Right lobe of liver (tissue), 4 donors: ENCODE results near the gene ADGRG3.

ENCODE experiments used
- POLR2A ChIP-seq: fragments of 450-650 bp; IDR thresholded peaks from one replicate; pipeline ENCODE4 v1.6.1; 2017; ENCODE audit warnings: antibody characterized with exemption, mild to moderate bottlenecking
- TF ChIP-seq, protein P1 (sequence below), 4 donors: fragments of 200-600 bp in 3 of 4; fragments of 450-650 bp in 1 of 4; IDR thresholded peaks; one replicate each; pipeline versions ENCODE4 v1.5.1 to v1.8.0; 2016 to 2022; ENCODE audit warnings: antibody characterized with exemption in 4 of 4, mild to moderate bottlenecking in 2 of 4
- donor health status: DM: no; HTN: no; CAD: no.
- donor health status: DM: no; HTN: no; CAD: no.
- donor health status: DM: no; HTN: yes; CAD: no.

DNA sequence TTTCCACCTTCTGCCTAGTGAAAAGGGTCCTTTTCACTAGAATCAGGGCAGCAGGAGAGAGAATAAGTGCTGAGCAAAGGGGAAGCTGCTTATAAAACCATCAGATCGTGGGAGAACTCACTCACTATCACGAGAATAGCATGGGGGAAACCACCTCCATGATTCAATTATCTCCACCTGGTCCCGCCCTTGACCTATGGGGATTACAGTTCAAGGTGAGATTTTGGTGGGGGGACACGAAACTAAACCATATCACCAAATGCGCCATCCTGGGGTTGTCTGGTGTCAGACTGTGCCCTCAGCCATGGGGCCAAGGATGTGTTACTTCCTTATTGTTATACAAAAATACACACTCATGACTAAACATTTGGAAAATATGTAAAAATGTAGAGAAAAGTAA, 57.0 kb downstream of the ADGRG3 start:
- TF ChIP-seq POLR2A: no peak
- TF ChIP-seq, protein P1, sequence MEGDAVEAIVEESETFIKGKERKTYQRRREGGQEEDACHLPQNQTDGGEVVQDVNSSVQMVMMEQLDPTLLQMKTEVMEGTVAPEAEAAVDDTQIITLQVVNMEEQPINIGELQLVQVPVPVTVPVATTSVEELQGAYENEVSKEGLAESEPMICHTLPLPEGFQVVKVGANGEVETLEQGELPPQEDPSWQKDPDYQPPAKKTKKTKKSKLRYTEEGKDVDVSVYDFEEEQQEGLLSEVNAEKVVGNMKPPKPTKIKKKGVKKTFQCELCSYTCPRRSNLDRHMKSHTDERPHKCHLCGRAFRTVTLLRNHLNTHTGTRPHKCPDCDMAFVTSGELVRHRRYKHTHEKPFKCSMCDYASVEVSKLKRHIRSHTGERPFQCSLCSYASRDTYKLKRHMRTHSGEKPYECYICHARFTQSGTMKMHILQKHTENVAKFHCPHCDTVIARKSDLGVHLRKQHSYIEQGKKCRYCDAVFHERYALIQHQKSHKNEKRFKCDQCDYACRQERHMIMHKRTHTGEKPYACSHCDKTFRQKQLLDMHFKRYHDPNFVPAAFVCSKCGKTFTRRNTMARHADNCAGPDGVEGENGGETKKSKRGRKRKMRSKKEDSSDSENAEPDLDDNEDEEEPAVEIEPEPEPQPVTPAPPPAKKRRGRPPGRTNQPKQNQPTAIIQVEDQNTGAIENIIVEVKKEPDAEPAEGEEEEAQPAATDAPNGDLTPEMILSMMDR (IDR thresholded peaks at IDR 0.05): no peak
